Measurements from ENCODE around the gene PTH2R.
A peak's percentile ranks its signal among the peaks of the same experiment; 100 is the strongest.
"Not testable (repeated sequence)": the region's sequence is repeated elsewhere in the genome, so short reads cannot be mapped to it uniquely, and the experiment has no call there.

The PTH2R gene

DNA sequence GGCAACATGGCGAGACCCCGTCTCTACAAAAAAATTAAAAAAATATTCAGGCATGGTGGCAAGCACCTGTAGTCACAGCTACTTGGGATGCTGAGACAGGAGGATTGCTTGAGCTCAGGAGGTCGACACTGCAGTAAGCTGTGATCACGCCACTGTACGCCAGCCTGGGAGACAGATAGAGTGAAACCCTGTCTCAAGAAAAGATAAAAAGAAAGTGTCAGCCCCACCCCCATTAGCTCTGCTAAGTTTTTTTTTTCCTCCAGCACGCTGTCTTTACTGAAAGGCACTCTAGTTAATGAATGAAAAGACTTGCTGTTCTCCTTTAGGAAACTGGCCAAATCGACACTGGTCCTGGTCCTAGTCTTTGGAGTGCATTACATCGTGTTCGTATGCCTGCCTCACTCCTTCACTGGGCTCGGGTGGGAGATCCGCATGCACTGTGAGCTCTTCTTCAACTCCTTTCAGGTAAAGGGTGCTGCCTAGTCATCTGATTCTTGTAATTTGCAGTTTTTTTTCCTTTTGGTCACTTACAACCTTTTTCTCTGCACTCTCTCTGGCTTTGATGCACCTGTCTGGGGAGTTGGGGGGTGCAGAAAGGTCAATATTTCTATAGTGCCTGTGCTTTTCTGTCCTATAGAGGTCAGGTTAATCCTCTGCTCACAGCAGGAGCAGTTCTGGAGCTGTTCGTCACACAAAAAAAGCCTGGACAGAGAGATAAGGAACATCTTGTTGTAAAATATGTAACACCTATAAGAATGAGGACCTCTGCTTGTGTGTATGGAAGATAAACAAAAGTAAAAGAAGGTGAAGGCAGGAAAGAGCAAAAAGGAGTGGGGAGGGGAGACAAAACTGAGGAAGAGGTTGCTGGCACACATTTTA is 82.3 kb downstream of the PTH2R start:
- DNase-seq, result no peak

DNA sequence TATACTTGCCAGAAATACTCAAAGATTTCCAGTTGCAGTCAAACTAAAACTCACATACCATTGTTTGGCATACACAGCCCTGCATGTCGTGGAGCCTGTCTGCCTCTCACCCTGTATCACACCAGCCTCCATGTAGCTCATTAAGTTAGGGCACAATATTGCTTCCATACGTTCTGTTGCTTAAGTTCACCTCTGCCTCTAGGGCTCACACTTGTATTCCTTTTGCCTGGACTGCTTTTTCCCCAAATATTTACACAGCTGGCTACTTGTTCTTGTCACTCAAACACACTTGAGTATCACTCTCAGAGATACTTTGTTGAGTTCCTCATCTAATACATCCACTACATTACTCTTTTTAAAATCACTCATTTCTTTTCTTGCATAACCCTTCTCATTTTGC is 83.1 kb downstream of the PTH2R start:
- DNase-seq, result peak; percentile 5

DNA sequence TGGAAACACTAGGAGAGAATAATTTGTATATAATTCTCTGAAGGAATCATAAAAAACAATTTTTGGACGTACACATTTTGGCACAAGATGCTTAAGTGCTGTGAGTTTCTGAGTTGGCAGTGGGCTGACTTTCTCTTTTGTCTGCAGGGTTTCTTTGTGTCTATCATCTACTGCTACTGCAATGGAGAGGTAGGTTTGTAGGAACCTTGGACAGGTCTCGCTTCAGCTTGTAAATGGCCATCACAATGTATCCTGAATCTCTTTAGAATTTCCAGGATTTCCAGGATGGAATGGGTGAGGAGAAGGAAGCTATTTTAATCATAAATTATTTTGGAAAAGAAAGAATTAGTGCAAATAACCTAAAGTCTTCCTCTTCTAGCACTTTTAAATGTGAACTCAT is 83.9 kb downstream of the PTH2R start:
- DNase-seq, result no peak

DNA sequence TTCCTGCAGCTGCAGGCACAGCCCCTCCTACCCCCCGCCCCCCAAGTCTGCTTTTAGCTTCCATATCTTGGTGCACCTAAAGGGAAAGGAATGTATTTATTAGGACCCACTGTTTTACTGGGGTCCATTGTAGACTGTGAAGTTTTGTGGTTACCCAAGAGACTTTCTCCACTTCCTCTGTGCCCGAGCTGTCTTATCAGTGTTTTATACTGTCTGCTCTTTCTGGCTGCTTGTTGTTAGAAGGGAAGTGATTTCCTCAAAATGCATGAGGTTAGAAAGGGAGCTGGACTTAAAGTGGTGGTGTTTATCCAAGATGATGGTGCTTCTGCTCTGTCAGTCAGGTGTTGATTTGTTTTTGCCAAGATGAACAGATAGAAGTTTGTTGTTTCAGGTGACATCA is 85.0 kb downstream of the PTH2R start:
- no peak for DNase-seq

DNA sequence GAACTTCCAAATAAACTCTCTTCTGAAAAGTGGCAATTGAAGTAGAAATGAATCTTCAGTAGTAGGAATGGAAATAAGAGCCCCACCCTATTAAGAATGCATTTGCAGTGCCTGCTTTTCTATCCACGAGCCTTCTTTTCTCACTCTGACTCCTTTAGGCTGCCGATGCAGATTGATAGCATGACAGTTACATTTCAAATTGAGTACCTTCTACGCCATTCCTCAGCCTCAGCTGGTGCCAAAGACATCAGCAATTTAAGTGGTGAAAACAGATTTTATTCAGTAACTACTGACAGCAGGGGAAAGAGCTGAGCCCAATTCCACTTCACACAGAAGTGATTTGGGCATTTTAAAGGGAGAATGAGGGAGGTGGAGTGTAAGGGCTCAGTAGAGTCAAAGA is 85.5 kb downstream of the PTH2R start:
- DNase-seq, result no peak

DNA sequence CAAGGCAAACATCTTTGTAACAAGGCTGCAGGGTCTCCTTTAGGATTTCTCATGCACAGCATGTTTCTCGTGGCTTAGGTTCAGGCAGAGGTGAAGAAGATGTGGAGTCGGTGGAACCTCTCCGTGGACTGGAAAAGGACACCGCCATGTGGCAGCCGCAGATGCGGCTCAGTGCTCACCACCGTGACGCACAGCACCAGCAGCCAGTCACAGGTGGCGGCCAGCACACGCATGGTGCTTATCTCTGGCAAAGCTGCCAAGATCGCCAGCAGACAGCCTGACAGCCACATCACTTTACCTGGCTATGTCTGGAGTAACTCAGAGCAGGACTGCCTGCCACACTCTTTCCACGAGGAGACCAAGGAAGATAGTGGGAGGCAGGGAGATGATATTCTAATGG is 86.6 kb downstream of the PTH2R start:
- no peak for DNase-seq

DNA sequence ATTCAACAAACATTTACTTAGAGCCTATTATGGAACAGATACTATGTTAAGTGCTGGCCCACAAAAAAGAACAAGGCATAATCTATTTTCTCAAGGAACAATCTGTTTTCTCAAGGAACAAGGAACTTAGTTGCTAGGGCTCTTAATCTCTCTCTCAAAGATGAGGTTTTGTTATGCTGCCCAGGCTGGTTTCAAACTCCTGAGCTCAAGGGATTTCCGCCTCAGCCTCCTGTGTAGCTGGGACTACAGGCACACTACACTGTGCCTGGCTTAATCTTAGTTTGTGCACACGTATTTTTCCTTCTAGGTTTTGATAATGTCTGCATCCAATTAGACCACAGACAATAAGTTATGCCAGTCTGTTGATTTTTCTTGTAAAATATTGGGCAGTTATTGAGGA is 89.5 kb downstream of the PTH2R start:
- DNase-seq, result no peak

DNA sequence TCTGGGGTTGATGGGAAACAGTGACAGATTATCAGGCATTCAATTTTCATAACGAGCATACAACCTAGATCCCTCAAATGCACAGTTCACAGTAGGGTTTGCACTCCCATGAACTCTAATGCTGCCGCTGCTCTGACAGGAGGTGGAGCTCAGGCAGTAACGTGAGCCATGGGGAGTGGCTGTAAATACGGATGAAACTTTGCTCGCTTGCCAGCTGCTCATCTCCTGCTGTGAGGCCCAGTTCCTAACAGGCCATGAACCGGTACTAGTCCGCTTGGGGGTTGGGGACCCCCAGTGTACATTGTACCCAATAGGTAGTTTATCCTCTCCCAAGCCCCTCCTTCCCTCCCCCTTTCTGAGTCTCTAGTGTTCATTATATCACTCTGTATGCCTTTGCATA is 94.6 kb downstream of the PTH2R start:
- peak; percentile 84 for DNase-seq

DNA sequence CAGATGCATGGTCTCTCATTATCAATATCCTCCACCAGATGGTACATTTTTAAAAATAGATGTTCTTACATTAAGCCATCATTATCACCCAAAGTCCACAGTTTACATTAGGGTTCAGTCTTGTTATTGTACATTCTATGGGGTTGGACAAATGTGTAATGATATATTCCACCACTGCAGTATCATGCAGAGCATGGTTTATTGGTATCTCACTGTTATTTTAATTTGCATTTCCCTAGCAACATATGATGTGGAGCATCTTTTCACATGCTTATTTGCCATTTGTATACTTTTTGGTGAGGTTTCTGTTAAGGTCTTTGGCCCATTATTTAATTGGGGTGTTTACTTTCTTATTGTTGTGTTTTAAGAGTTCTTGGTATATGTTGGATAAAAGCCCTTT is 95.7 kb downstream of the PTH2R start:
- DNase-seq, result no peak

DNA sequence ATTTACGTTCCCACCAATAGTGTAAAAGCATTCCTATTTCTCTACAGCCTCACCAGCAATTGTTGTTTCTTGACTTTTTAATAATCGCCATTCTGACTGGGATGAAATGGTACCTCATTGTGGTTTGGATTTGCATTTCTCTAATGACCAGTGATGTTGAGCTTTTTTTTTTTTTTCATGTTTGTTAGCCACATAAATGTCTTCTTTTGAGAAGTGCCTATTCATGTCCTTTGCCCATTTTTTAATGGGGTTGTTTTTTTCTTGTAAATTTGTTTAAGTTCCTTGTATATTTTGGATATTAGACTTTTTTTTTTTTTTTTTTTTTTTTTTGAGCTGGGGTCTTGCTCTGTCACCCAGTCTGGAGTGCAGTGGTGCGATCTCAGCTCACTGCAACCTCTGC is 98.8 kb downstream of the PTH2R start:
- DNase-seq, result not testable (repeated sequence)

DNA sequence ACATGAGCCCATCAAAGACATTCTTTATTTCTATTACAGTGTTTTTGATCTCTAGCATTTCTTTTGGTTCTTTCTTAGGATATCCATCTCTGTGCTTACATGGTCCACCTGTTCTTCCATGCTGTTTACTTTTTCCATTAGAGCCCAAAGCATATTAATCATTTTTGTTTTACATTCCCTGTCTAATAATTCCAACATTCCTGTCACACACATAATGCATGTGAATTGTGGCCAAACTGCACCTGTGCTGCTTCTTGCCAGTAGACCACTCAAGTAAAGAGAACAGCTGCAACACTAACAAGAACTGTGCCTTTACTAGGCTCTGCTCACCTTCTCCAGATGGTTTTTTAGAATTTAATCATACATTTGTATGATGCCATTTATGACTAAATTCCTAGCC is 103.0 kb downstream of the PTH2R start:
- DNase-seq, result no peak

DNA sequence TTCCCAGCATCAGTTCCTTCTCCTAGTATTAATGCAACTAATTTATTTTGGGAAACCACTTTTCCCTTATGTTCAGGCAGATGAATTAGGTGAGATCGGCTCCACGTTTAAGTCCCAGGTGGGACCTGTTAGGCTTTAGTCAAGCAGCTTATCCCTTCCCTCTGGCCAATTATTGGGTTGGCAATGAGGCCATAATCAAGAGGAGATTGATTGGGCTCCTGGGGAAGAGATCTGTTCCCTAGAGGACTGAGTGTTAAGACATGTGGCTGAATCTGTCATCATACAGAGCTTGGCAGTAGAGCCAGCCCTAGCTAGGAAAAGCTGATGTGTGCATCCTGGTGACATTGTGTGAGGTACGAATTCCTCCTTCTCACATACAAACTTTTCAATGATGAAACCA is 104.4 kb downstream of the PTH2R start:
- peak; percentile 70 for DNase-seq

DNA sequence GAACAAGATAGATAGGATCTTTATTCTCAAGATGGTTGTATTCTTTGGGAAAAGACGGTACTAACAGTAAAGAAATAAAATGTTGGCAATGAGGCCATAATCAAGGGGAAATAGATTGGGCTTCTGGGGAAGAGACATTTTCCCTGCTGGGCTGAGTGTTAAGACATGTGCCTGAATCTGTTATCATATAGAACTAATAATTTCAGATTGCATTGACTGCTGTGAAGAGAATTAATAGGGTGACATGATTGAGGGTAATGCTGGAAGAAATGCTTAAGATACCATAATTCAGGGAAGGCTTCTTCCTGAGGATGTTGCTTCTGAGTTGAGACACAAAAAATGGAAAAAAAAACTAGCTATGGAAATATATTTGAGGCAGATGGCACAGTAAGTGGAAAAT is 105.0 kb downstream of the PTH2R start:
- DNase-seq, result peak; percentile 17

DNA sequence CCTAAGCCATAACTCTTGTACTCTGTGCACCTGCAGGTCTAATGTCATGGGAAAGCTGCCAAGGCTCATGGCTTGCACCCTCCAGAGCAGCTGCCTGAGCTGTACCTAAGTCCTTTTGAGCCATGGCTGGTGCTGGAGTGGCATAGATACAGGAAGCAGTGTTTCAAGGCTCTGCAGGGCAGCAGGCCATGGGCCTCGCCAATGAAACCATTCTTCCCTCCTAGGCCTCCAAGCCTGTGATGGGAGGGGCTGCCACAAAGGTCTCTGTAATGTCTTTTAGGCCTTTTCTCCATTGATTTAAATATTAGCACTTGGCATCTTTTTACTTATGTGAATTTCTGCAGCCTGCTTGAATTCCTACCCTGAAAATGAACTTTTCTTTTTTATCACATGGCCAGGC is 108.5 kb downstream of the PTH2R start:
- no peak for DNase-seq

DNA sequence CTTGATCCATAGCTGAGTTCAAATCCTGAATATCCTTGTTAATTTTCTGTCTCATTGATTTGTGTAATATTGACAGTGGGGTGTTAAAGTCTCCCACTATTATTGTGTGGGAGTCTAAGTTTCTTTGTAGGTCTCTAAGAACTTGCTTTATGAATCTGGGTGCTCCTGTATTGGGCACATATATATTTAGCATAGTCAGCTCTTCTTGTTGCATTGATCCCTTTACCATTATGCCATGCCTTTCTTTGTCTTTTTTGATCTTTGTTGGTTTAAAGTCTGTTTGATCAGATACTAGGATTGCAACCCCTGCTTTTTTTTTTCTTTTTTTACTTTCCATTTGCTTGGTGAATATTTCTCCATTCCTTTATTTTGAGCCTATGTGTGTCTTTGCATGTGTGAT is 116.5 kb downstream of the PTH2R start:
- DNase-seq, result not testable (repeated sequence)

DNA sequence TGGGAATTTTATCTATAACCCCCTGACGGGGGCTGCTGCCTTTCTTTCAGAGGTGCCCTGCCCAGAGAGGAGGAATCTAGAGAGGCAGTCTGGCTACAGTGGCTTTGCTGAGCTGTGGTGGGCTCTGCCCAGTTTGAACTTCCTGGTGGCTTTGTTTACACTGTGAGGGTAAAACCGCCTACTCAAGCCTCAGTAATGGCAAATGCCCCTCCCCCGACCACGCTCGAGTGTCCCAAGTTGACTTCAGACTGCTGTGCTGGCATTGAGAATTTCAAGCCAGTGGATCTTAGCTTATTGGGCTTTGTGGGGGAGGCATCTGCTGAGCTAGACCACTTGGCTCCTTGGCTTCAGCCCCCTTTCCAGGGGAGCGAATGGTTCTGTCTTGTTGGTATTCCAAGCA is 118.6 kb downstream of the PTH2R start:
- not testable (repeated sequence) for DNase-seq

DNA sequence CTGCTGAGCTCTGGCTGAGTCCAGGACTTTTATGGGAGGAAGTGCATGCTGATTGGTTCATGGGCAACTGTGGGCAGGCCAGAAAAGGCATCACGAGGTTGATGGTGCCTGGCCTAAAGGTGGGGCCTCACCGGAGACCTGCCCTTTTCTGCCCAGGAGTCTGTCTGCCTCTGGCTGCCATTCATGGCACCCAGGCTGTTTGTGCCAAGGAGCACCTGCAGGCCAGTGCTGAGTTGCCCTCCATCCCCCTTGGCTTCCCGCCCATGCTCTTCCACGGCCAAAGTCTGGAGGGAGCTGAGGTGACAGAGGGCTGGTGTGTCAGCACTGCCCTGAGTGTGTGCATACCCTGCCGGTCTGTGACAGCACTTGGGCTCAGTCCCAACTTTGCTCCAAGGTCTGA is 123.2 kb downstream of the PTH2R start:
- no peak for DNase-seq

DNA sequence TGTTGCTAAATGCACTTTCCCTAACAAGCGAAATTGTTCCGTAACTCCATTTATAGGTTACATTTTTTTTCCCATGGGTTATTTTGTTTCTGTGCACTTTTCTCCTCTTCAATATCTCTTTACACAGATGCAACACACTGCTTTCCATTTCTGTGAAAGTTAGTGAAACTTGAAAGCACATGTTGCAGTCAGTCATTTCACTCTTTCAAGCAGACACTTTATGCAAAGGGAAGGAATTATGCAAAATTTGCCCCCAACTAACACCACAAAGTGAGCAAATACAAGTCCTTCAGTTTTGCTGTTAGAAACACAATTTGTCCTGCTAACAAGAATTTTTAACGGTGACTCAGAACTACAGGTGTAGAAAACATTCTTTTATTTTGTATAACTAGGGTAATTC is 124.8 kb downstream of the PTH2R start:
- DNase-seq, result no peak

DNA sequence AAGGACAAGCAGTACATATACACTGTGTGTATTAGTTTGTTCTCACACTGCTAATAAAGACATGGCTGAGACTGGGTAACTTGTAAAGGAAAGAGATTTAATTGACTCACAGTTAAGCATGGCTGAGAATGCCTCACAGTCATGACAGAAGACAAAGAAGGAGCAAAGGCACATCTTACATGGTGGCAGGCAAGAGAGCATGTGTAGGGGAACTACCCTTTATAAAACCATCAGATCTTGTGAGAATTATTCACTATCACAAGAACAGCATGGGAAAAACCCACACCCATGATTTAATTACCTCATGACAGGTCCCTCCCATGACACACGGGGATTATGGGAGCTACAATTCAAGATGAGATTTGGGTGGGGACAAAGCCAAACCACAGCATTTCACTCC is 129.0 kb downstream of the PTH2R start:
- not testable (repeated sequence) for DNase-seq

DNA sequence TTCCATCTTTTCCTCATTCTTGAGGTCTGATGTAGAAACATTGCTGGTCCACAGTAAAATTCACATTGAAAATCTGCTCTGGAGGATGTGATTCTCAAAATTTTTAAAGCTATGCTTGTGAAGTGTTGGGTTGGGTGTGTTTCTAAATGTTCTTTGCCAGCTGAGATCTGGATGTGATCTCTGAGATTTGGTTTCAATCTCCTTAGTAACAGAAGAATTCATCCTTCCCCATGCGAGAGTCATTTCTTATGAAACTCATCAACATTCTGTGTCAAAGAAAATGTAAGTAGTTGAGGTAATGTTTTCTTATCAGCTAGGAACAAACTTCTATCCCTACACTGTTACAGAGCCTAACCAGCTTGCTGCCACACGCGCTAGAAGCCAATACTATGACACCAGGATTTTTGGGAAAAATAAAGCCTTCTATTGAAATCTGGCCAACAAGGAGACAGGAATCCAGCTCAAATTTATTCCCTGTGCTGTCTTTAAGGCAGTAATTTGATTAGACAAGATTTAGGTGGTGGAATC is 134.9 kb downstream of the PTH2R start:
- no peak for DNase-seq

DNA sequence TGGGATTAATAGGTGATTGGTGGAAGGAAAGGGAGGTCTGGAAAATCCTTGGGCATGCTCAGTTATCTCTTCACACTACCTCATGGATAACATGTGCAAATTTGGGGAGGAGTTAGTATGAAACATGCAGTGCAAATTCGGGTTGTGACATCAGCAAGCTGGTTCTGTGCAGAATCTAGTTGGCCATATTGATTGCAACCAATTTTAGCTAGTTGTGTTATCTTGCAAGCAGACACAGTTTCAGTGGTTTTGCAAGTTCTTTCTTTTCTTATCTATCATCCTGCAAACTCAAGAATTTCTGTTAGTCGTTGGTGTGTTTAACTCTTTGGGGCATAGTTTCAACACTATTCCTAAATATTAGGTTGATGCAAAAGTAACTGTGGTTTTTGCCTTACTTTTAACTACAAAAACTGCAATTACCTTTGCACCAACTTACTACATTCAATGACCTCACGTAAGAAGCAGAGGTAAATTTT is 135.4 kb downstream of the PTH2R start:
- DNase-seq, result no peak

DNA sequence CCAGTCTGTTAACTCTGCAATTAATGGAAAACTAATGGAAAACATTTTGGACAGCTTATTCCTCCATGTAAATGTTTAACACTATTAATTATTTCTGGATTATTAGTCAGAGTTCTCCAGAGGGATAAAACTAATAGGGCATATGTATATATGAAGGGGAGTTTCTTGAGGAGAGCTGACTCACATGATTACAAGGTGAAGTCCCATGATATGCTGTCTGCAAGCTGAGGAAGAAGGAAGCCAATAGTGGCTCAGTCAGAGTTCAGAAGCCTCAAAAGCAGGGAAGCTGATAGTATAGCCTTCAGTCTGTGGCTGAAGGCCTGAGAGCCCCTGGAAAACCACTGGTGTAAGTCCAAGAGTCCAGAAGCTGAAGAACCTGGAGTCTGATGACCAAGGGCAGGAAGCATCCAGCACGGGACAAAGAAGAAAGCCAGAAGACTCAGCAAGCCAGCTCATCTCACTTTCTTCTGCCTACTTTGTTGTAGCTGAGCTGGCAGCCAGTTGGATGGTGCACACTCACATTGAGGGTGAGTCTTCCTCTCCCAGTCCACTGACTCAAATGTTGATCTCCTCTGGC is 136.0 kb downstream of the PTH2R start:
- no peak for DNase-seq
